ENCODE results near the gene PRPH2.
"Not testable (repeated sequence)": the region's sequence is repeated elsewhere in the genome, so short reads cannot be mapped to it uniquely, and the experiment has no call there.

The PRPH2 gene

GRCh38 chr6:42707595-42707994 lies 14.8 kb downstream of the PRPH2 start:
- Histone ChIP-seq H3K9ac (ENCODE audit: low read depth, low read length, poor library complexity, severe bottlenecking) (no peak overlapping the region), H3K4me3 (ENCODE audit: low read length, poor library complexity, severe bottlenecking) (no peak overlapping the region), H3K4me1 (ENCODE audit: insufficient read depth, low read length, poor library complexity, severe bottlenecking) (no peaks in the 10 kb centered on the region), H4K20me1 (ENCODE audit: insufficient read depth, low read length, poor library complexity, severe bottlenecking) (no peaks in the 10 kb centered on the region), H3K9me2 (replicated peaks; ENCODE audit: low read depth, low read length) (no peaks in the 10 kb centered on the region), H3K4me2 (ENCODE audit: low read depth, low read length, poor library complexity, severe bottlenecking) (no peak overlapping the region), H3K79me2 (ENCODE audit: insufficient read depth, low read length) (no peaks in the 10 kb centered on the region), H3F3A (ENCODE audit: low read depth) (no peaks in the 10 kb centered on the region), H3K27me3 (ENCODE audit: insufficient read depth, low read length, poor library complexity, severe bottlenecking) (no peaks in the 10 kb centered on the region), H3K36me3 (ENCODE audit: insufficient read depth, low read length) (no peaks in the 10 kb centered on the region), H2AFZ (ENCODE audit: low read length) (no peak overlapping the region), H3K9me3 (ENCODE audit: insufficient read depth, low read depth, low read length) (no peaks in the 10 kb centered on the region)
- TF ChIP-seq, protein P1, sequence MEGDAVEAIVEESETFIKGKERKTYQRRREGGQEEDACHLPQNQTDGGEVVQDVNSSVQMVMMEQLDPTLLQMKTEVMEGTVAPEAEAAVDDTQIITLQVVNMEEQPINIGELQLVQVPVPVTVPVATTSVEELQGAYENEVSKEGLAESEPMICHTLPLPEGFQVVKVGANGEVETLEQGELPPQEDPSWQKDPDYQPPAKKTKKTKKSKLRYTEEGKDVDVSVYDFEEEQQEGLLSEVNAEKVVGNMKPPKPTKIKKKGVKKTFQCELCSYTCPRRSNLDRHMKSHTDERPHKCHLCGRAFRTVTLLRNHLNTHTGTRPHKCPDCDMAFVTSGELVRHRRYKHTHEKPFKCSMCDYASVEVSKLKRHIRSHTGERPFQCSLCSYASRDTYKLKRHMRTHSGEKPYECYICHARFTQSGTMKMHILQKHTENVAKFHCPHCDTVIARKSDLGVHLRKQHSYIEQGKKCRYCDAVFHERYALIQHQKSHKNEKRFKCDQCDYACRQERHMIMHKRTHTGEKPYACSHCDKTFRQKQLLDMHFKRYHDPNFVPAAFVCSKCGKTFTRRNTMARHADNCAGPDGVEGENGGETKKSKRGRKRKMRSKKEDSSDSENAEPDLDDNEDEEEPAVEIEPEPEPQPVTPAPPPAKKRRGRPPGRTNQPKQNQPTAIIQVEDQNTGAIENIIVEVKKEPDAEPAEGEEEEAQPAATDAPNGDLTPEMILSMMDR (conservative IDR thresholded peaks at IDR 0.05; ENCODE audit: low read length), result no peak
- no peak for TF ChIP-seq EZH2phosphoT487 (IDR thresholded peaks at IDR 0.05; ENCODE audit: borderline replicate concordance)

DNA sequence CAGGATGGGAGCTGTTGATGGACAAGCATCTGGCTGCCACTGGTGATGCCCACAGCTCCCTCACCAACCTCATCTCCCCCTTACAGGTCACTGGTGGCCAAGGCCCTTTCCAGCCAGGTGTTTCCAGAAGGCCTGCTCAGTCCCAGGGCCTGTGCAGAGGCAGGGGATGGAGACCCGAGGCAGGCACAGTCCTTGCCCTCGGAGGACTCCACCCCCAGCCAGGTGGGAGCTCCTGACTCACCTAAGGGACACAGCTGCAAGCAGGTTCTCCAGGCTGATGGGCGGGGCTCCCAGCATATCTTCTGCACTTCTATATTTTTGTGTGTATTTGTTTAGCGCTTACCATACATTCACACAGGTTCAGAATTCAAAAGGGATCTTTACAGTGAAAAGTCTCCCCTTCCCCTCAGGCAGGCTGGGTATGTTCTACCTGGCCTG lies 17.4 kb downstream of the PRPH2 start:
- Histone ChIP-seq H3K36me3 (ENCODE audit: insufficient read depth, low read length) (no peaks in the 10 kb centered on the region), H3K9ac (ENCODE audit: low read depth, low read length, poor library complexity, severe bottlenecking) (no peak overlapping the region), H3K4me3 (ENCODE audit: low read length, poor library complexity, severe bottlenecking) (no peak overlapping the region), H3K79me2 (ENCODE audit: insufficient read depth, low read length) (no peaks in the 10 kb centered on the region), H3K4me2 (ENCODE audit: low read depth, low read length, poor library complexity, severe bottlenecking) (no peak overlapping the region), H2AFZ (ENCODE audit: low read length) (no peak overlapping the region), H3K9me3 (ENCODE audit: insufficient read depth, low read depth, low read length) (no peaks in the 10 kb centered on the region), H3K9me2 (replicated peaks; ENCODE audit: low read depth, low read length) (no peaks in the 10 kb centered on the region), H3K4me1 (ENCODE audit: insufficient read depth, low read length, poor library complexity, severe bottlenecking) (no peaks in the 10 kb centered on the region), H3K27me3 (ENCODE audit: insufficient read depth, low read length, poor library complexity, severe bottlenecking) (no peaks in the 10 kb centered on the region), H3F3A (ENCODE audit: low read depth) (no peaks in the 10 kb centered on the region), H4K20me1 (ENCODE audit: insufficient read depth, low read length, poor library complexity, severe bottlenecking) (no peaks in the 10 kb centered on the region)
- TF ChIP-seq, protein P1 (conservative IDR thresholded peaks at IDR 0.05; ENCODE audit: low read length), result no peak
- TF ChIP-seq EZH2phosphoT487 (IDR thresholded peaks at IDR 0.05; ENCODE audit: borderline replicate concordance), result no peak

DNA sequence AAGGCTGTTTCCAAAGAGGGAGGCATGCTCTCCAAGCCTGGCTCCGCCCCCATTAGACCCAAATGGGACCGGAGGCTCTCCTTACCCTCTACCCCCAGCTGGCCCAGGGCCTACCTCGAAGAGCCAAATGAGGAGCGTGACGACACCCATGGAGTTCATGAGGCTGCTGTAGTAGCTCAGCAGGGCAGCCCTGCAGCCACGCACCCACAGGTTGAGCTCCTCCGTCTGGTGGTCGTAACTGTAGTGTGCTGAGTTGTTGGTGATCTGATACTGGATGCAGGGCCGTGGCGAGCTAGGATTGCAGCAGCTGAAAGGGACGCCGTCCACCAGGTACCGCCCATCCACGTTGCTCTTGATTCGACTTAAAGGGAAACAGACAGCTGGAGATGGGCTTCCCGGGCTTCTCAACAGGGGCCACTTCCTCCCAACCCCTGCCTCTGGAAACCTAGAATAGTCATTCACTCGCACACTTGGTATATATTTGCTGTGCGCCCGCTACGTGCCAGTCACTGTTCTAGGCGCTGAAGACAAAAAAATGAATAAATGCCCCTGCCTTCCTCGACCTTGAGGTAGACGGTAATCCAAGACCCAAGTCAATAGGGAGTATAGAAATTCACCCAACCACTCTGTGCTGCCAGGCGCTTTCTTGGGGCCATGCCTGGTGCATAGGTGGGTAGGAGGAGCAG lies 18.0 kb downstream of the PRPH2 start:
- no peaks in the 10 kb centered on the region for H3K27me3 ChIP-seq (ENCODE audit: insufficient read depth, low read length, poor library complexity, severe bottlenecking)
- H3K9me2 ChIP-seq (replicated peaks; ENCODE audit: low read depth, low read length), result no peaks in the 10 kb centered on the region
- no peaks in the 10 kb centered on the region for H3K36me3 ChIP-seq (ENCODE audit: insufficient read depth, low read length)
- no peak overlapping the region for H3K4me2 ChIP-seq (ENCODE audit: low read depth, low read length, poor library complexity, severe bottlenecking)
- H3F3A ChIP-seq (ENCODE audit: low read depth), result no peaks in the 10 kb centered on the region
- no peaks in the 10 kb centered on the region for H4K20me1 ChIP-seq (ENCODE audit: insufficient read depth, low read length, poor library complexity, severe bottlenecking)
- no peak overlapping the region for H3K9ac ChIP-seq (ENCODE audit: low read depth, low read length, poor library complexity, severe bottlenecking)
- no peaks in the 10 kb centered on the region for H3K79me2 ChIP-seq (ENCODE audit: insufficient read depth, low read length)
- no peaks in the 10 kb centered on the region for H3K9me3 ChIP-seq (ENCODE audit: insufficient read depth, low read depth, low read length)
- no peaks in the 10 kb centered on the region for H3K4me1 ChIP-seq (ENCODE audit: insufficient read depth, low read length, poor library complexity, severe bottlenecking)
- no peak overlapping the region for H2AFZ ChIP-seq (ENCODE audit: low read length)
- no peak for TF ChIP-seq EZH2phosphoT487 (IDR thresholded peaks at IDR 0.05; ENCODE audit: borderline replicate concordance)
- TF ChIP-seq, protein P1 (conservative IDR thresholded peaks at IDR 0.05; ENCODE audit: low read length), result no peak
- no peak overlapping the region for H3K4me3 ChIP-seq (ENCODE audit: low read length, poor library complexity, severe bottlenecking)

GRCh38 chr6:42702786-42703185 lies 19.6 kb downstream of the PRPH2 start:
- not testable (repeated sequence) for H3K9me2 ChIP-seq (replicated peaks; ENCODE audit: low read depth, low read length); H3K36me3 ChIP-seq (ENCODE audit: insufficient read depth, low read length); H3K27me3 ChIP-seq (ENCODE audit: insufficient read depth, low read length, poor library complexity, severe bottlenecking); H4K20me1 ChIP-seq (ENCODE audit: insufficient read depth, low read length, poor library complexity, severe bottlenecking); H3K79me2 ChIP-seq (ENCODE audit: insufficient read depth, low read length); H3K4me1 ChIP-seq (ENCODE audit: insufficient read depth, low read length, poor library complexity, severe bottlenecking); H3K4me3 ChIP-seq (ENCODE audit: low read length, poor library complexity, severe bottlenecking); H3F3A ChIP-seq (ENCODE audit: low read depth); H3K4me2 ChIP-seq (ENCODE audit: low read depth, low read length, poor library complexity, severe bottlenecking); H3K9me3 ChIP-seq (ENCODE audit: insufficient read depth, low read depth, low read length); H3K9ac ChIP-seq (ENCODE audit: low read depth, low read length, poor library complexity, severe bottlenecking); H2AFZ ChIP-seq (ENCODE audit: low read length)
